Measurements from ENCODE around the gene MPG. TPM values are rescaled to one million over a fixed set of nuclear protein-coding genes. Genes with fewer than 3 reads are reported as not detected.
A peak's percentile ranks its signal among the peaks of the same experiment; 100 is the strongest.

The MPG gene
- total and polyA plus RNA-seq, 4 experiments from 2014 or later, result 30.7 to 82.6 (median 44.4) TPM

DNA sequence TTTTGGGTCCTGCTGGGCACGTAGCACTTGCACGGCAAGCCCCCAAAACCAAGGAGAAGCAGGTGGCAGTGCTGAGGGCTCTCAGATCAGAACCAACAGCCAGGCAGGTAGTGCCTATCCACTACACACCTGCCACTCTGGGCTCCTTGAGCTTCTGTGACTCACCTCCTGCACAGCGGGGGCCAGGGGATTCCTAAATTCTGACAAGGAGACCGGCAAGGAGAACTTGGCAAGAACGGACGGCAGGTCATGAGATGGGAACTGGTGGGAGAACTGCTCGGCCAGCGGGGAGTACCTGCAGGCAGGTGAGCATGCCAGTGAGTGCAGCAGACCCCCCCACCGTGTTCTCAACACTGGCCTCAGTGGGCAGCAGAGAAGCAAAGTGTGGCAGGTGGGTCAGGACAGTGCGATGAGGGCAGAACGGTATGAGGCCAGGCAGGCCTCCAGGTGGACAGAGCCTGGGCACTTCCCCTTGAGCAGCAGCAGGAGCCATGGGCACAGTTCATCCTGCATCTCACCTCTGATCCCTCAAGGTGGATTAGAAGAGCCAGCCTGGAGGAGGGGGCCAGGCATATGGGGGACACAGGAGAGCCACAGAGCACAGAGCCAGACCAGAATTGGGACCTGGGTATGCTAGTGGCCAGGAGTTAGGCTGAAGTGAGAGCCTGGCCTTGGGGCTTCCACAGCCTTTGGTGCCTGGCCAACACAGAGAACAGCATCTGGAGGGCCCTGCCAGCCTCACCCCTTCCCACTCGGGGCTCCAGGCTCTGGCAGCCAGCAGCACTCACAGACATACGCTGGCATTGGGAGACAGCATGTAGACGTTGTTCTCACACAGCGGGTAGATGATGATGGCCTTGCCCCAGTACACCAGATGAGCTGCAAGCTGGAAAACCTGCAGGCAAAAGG is 14.7 kb downstream of the MPG start:
- Histone ChIP-seq H3K4me3 (ENCODE audit: low read length in 2 of 2) (no peak overlapping the region), H3K4me1 (ENCODE audit: insufficient read depth, low read length) (no peaks in the 10 kb centered on the region), H3K27me3 (ENCODE audit: insufficient read depth, low read length) (no peaks in the 10 kb centered on the region), H3K27ac (ENCODE audit: low read depth, low read length) (no peak overlapping the region), H3K36me3 (ENCODE audit: insufficient read depth, low read length) (peaks cover 7% of the 10 kb centered on the region), H3K9me3 (ENCODE audit: control insufficient read depth in 1 of 2, low read length in 2 of 2) (no peaks in the 10 kb centered on the region)
- ChIA-PET CTCF (ENCODE audit: partially characterized antibody) (interaction anchor here (6.4 kb wide), 1 partner anchor 14 kb away, joined by 42 read pairs; no protein-coding TSS in a partner anchor), POLR2A (ENCODE audit: partially characterized antibody) (no interaction called here)
- intact Hi-C loops (cut with micrococcal nuclease), result no loop called here
- Mint-ChIP-seq H3K9me3 (no peaks in the 10 kb centered on the region), H3K4me1 (peaks cover 3 to 6% (median 4%) of the 10 kb centered on the region in 4 donors), H3K27ac (peak overlapping the region in 1 of 7 donors; percentile 84), H3K4me3 (no peak overlapping the region), H3K36me3 (peaks cover 0 to 15% of the 10 kb centered on the region in 2 donors), H3K27me3 (no peaks in the 10 kb centered on the region)
- DNase-seq, result no peak

DNA sequence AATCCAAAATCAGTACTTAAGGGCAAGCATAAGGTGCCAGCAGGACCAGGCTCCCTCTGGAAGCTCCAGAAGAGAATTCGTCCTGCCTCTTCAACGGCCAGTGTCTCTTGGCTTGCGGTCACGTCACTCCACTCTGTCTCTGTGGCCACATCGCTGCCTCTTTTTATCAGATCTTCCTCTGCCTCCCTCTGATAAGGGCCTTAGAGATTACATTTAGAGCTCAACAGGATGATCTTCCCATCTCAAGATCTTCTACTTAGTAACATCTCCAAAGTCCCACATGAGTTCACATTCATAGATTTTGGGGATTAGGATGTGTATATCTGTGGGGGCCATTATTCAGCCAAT is 16.9 kb downstream of the MPG start:
- no peaks in the 10 kb centered on the region for H3K4me1 ChIP-seq (ENCODE audit: insufficient read depth, low read length)
- DNase-seq, result no peak
- peaks cover 3 to 6% (median 4%) of the 10 kb centered on the region in 4 donors for H3K4me1 Mint-ChIP-seq
- H3K27ac ChIP-seq (ENCODE audit: low read depth, low read length), result no peak overlapping the region
- H3K27ac Mint-ChIP-seq, result no peak overlapping the region
- H3K27me3 Mint-ChIP-seq, result no peaks in the 10 kb centered on the region
- H3K27me3 ChIP-seq (ENCODE audit: insufficient read depth, low read length), result no peaks in the 10 kb centered on the region
- H3K4me3 Mint-ChIP-seq, result no peak overlapping the region
- intact Hi-C loops (cut with micrococcal nuclease), result no loop called here
- peaks cover 0 to 12% of the 10 kb centered on the region in 2 donors for H3K36me3 Mint-ChIP-seq
- CTCF ChIA-PET (ENCODE audit: partially characterized antibody), result interaction anchor here (1.2 to 6.4 kb wide), 4 partner anchors 11 to 55 kb away, joined by 3 to 165 read pairs (median 23); no protein-coding TSS in a partner anchor
- POLR2A ChIA-PET (ENCODE audit: partially characterized antibody), result interaction anchor here (1.0 kb wide), 1 partner anchor 29 kb away, joined by 3 read pairs; no protein-coding TSS in a partner anchor
- no peak overlapping the region for H3K4me3 ChIP-seq (ENCODE audit: low read length in 2 of 2)
- H3K9me3 ChIP-seq (ENCODE audit: control insufficient read depth in 1 of 2, low read length in 2 of 2), result no peaks in the 10 kb centered on the region
- no peaks in the 10 kb centered on the region for H3K9me3 Mint-ChIP-seq
- H3K36me3 ChIP-seq (ENCODE audit: insufficient read depth, low read length), result peaks cover 5% of the 10 kb centered on the region

DNA sequence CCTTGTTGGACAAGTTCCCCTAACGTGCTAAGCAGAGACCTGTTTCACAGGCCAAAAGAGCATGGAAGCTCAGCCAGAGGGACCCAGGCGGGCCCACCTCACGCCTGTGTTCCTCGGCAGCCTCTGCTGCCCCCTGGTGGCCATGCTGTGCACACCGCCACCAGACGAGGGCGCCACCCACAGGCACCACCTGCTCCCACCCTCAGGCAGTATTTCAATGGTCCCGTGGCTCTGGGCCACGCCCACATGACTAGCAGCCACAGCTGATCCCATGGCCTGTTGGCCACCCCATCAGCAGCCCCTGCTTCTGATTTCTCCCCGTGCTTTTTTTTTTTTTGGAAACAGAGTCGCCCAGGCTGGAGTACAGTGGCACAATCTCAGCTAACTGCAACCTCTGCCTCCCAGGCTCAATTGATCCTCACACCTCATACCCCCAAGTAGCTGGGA is 18.9 kb downstream of the MPG start:
- H3K27me3 Mint-ChIP-seq, result no peaks in the 10 kb centered on the region
- H3K9me3 ChIP-seq (ENCODE audit: control insufficient read depth in 1 of 2, low read length in 2 of 2), result no peaks in the 10 kb centered on the region
- H3K4me3 ChIP-seq (ENCODE audit: low read length in 2 of 2), result no peak overlapping the region
- no peaks in the 10 kb centered on the region for H3K27me3 ChIP-seq (ENCODE audit: insufficient read depth, low read length)
- peaks cover 4 to 11% of the 10 kb centered on the region in 2 donors for H3K36me3 Mint-ChIP-seq
- peaks cover 3 to 6% (median 4%) of the 10 kb centered on the region in 4 donors for H3K4me1 Mint-ChIP-seq
- H3K36me3 ChIP-seq (ENCODE audit: insufficient read depth, low read length), result peaks cover 5% of the 10 kb centered on the region
- no peak overlapping the region for H3K4me3 Mint-ChIP-seq
- intact Hi-C loops (cut with micrococcal nuclease), result loop anchor here (1.0 kb wide), 2 partner anchors 32 to 44 kb away; partner anchors contain the start of genes POLR3K and SNRNP25
- peak; percentile 87 to 89 (median 87) for DNase-seq
- no peaks in the 10 kb centered on the region for H3K4me1 ChIP-seq (ENCODE audit: insufficient read depth, low read length)
- no peaks in the 10 kb centered on the region for H3K9me3 Mint-ChIP-seq
- POLR2A ChIA-PET (ENCODE audit: partially characterized antibody), result interaction anchor here (1.1 to 2.2 kb wide), 4 partner anchors 12 to 31 kb away, joined by 3 to 8 read pairs (median 5); partner anchors contain the start of gene MPG
- no peak overlapping the region for H3K27ac ChIP-seq (ENCODE audit: low read depth, low read length)
- CTCF ChIA-PET (ENCODE audit: partially characterized antibody), result interaction anchor here (0.7 to 6.4 kb wide), 21 partner anchors 8 to 322 kb away, joined by 3 to 165 read pairs (median 5); partner anchors contain the start of genes POLR3K and SNRNP25
- peak overlapping the region in 4 of 7 donors; percentile 4 to 67 (median 60) for H3K27ac Mint-ChIP-seq

DNA sequence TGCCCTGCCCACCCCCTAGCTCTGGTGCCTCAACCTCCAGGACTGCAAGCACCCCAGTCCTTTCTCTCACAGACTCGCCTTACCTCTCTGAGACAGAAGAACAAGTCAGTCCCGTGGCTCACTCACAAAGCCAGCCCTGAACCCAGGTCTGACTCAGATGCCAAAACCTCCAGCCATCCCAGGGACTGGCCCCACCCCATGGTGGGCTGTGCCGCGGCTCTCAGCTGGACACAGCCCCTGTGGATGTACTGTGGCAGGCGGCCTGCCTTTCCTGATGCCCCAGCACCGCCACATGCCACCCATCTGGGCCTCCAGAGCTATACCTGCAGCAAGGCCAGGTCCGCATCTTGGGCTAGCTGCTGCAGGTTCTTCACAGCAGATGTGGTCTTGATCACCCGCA is 19.8 kb downstream of the MPG start:
- H3K27ac ChIP-seq (ENCODE audit: low read depth, low read length), result no peak overlapping the region
- Mint-ChIP-seq H3K36me3 (peaks cover 11 to 17% of the 10 kb centered on the region in 2 donors), H3K4me1 (peaks cover 3 to 6% (median 4%) of the 10 kb centered on the region in 4 donors), H3K9me3 (no peaks in the 10 kb centered on the region), H3K27me3 (no peaks in the 10 kb centered on the region), H3K4me3 (no peak overlapping the region), H3K27ac (peak overlapping the region in 1 of 7 donors; percentile 63)
- H3K4me1 ChIP-seq (ENCODE audit: insufficient read depth, low read length), result no peaks in the 10 kb centered on the region
- intact Hi-C loops (cut with micrococcal nuclease), result loop anchor here (1.0 kb wide), 2 partner anchors 33 to 45 kb away; partner anchors contain the start of genes POLR3K and SNRNP25
- no peaks in the 10 kb centered on the region for H3K9me3 ChIP-seq (ENCODE audit: control insufficient read depth in 1 of 2, low read length in 2 of 2)
- H3K27me3 ChIP-seq (ENCODE audit: insufficient read depth, low read length), result no peaks in the 10 kb centered on the region
- DNase-seq, result no peak
- ChIA-PET POLR2A (ENCODE audit: partially characterized antibody) (interaction anchor here (1.2 to 2.2 kb wide), 3 partner anchors 13 to 32 kb away, joined by 3 to 8 read pairs (median 6); no protein-coding TSS in a partner anchor), CTCF (ENCODE audit: partially characterized antibody) (interaction anchor here (0.8 to 6.4 kb wide), 6 partner anchors 9 to 59 kb away, joined by 4 to 165 read pairs (median 10); no protein-coding TSS in a partner anchor)
- no peak overlapping the region for H3K4me3 ChIP-seq (ENCODE audit: low read length in 2 of 2)
- H3K36me3 ChIP-seq (ENCODE audit: insufficient read depth, low read length), result peaks cover 5% of the 10 kb centered on the region

DNA sequence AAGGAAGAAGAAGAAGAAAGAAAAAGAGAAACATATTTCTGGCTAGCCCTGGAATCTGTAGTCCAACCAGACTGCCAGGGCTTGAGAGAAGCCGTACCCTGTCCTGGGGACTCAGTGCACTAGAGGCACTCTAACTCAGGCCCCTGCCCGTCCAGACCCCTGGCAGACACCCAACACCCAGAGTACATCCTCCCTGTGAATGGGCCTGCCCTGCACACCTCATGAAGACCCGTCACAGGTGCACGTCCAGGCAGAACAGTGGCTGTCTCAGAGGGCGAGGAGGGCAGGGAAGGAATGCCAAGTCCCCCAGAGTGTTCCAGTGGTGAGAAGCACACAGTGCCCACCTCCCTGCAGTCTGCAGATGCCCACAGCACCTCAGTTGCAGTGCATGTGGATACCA is 23.0 kb downstream of the MPG start:
- Histone ChIP-seq H3K27ac (ENCODE audit: low read depth, low read length) (no peak overlapping the region), H3K4me3 (ENCODE audit: low read length in 2 of 2) (no peak overlapping the region), H3K27me3 (ENCODE audit: insufficient read depth, low read length) (no peaks in the 10 kb centered on the region), H3K36me3 (ENCODE audit: insufficient read depth, low read length) (peaks cover 10% of the 10 kb centered on the region), H3K9me3 (ENCODE audit: control insufficient read depth in 1 of 2, low read length in 2 of 2) (no peaks in the 10 kb centered on the region), H3K4me1 (ENCODE audit: insufficient read depth, low read length) (no peaks in the 10 kb centered on the region)
- Mint-ChIP-seq H3K9me3 (no peaks in the 10 kb centered on the region), H3K27me3 (no peaks in the 10 kb centered on the region), H3K27ac (no peak overlapping the region), H3K4me1 (peaks cover 3 to 6% (median 4%) of the 10 kb centered on the region in 4 donors), H3K36me3 (peaks cover 14 to 26% of the 10 kb centered on the region in 2 donors), H3K4me3 (no peak overlapping the region)
- DNase-seq, result no peak
- intact Hi-C loops (cut with micrococcal nuclease), result no loop called here
- POLR2A ChIA-PET (ENCODE audit: partially characterized antibody), result no interaction called here
- CTCF ChIA-PET (ENCODE audit: partially characterized antibody), result interaction anchor here (0.6 kb wide), 1 partner anchor 504 kb away, joined by 3 read pairs; no protein-coding TSS in a partner anchor

DNA sequence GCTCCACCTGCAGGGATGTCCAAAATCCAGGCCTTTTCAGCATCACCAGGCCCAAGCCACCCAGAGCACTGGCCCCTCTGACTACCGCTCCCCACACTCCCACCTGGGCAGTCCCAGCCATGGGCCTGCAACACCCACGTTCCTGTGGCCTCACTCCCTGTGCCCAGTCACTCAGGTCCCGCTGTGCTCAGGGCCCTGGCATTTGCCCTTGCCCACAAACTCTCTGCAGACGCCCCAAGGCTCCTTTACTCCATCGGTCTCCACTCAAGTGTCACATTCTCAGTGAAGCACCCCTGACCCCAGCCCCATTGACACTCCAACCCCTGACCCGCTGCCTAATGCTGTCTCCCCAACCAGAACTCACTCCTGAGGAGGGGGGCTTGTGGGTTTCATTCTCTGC is 23.6 kb downstream of the MPG start:
- no peaks in the 10 kb centered on the region for H3K27me3 Mint-ChIP-seq
- DNase-seq, result no peak
- peak overlapping the region in 1 of 7 donors; percentile 29 for H3K27ac Mint-ChIP-seq
- ChIA-PET POLR2A (ENCODE audit: partially characterized antibody) (no interaction called here), CTCF (ENCODE audit: partially characterized antibody) (no interaction called here)
- intact Hi-C loops (cut with micrococcal nuclease), result no loop called here
- H3K9me3 ChIP-seq (ENCODE audit: control insufficient read depth in 1 of 2, low read length in 2 of 2), result no peaks in the 10 kb centered on the region
- H3K36me3 Mint-ChIP-seq, result peaks cover 14 to 27% of the 10 kb centered on the region in 2 donors
- H3K36me3 ChIP-seq (ENCODE audit: insufficient read depth, low read length), result peaks cover 10% of the 10 kb centered on the region
- peak overlapping the region in 1 of 8 donors; percentile 12 for H3K4me3 Mint-ChIP-seq
- H3K4me1 Mint-ChIP-seq, result peaks cover 3 to 6% (median 4%) of the 10 kb centered on the region in 4 donors
- H3K4me1 ChIP-seq (ENCODE audit: insufficient read depth, low read length), result no peaks in the 10 kb centered on the region
- H3K27me3 ChIP-seq (ENCODE audit: insufficient read depth, low read length), result no peaks in the 10 kb centered on the region
- no peak overlapping the region for H3K27ac ChIP-seq (ENCODE audit: low read depth, low read length)
- no peak overlapping the region for H3K4me3 ChIP-seq (ENCODE audit: low read length in 2 of 2)
- no peaks in the 10 kb centered on the region for H3K9me3 Mint-ChIP-seq

Measured in CD4-positive, alpha-beta memory T cell (primary cell).